NB4 (cell line): ENCODE data around the gene INPP4A.

Source experiments
- DNase-seq: peaks from one replicate; pipeline ENCODE4 v3.0.0; 2010; ENCODE audit warnings: low read depth
- H3K4me3 ChIP-seq: one replicate; pipeline ENCODE4 v1.5.1; 2011; ENCODE audit warnings: mild to moderate bottlenecking, low read depth, low read length, moderate library complexity
- CTCF ChIP-seq: IDR thresholded peaks from one replicate; pipeline ENCODE4 v1.5.1; 2012; ENCODE audit warnings: low read depth, low read length
- MAX ChIP-seq: IDR thresholded peaks from 2 replicates; pipeline ENCODE4 v1.6.1; 2011; ENCODE audit warnings: low read depth, low read length
- MYC ChIP-seq: IDR thresholded peaks from 2 replicates; pipeline ENCODE4 v1.6.1; 2011; ENCODE audit warnings: low read depth, low read length
- POLR2A ChIP-seq: IDR thresholded peaks from 2 replicates; pipeline ENCODE4 v1.6.1; 2011; ENCODE audit warnings: mild to moderate bottlenecking; ENCODE audit not compliant: insufficient read length; ENCODE audit errors: extremely low read depth

INPP4A gene

GRCh38 chr2:98465456-98466226, 21.0 kb downstream of the INPP4A start:
- peak overlapping the region; percentile 45 for H3K4me3 ChIP-seq
- TF ChIP-seq MAX (no peak), POLR2A (no peak), MYC (no peak; the same call in 1 of the 2 replicates), CTCF (no peak)
- peak; percentile 96 for DNase-seq

- TF ChIP-seq MYC, result no peak
- TF ChIP-seq POLR2A, result no peak
- TF ChIP-seq MAX, result no peak
- DNase-seq, result peak; percentile 42
- H3K4me3 ChIP-seq, result no peak overlapping the region
Measured at GRCh38 chr2:98467082-98467536, 22.5 kb downstream of the INPP4A start.

- no peak overlapping the region for H3K4me3 ChIP-seq
- no peak for TF ChIP-seq CTCF
- no peak for TF ChIP-seq POLR2A
- TF ChIP-seq MYC, result no peak
- no peak for TF ChIP-seq MAX
- no peak for DNase-seq
Measured at GRCh38 chr2:98467652-98468051, 23.0 kb downstream of the INPP4A start.

- TF ChIP-seq MYC, result no peak
- TF ChIP-seq POLR2A, result no peak
- TF ChIP-seq CTCF, result no peak
- TF ChIP-seq MAX, result no peak
- H3K4me3 ChIP-seq, result no peak overlapping the region
- DNase-seq, result peak; percentile 71
Measured at GRCh38 chr2:98468621-98469236, 24.1 kb downstream of the INPP4A start.

- no peak for DNase-seq
- no peak overlapping the region for H3K4me3 ChIP-seq
- TF ChIP-seq MAX (no peak), POLR2A (no peak), CTCF (no peak), MYC (no peak)
Measured at GRCh38 chr2:98469862-98470544, 25.3 kb downstream of the INPP4A start.
